HCT116 (cell line): ENCODE data around the gene ZSWIM7.

Source experiments
- CEBPB ChIP-seq: IDR thresholded peaks from 2 replicates; pipeline ENCODE4 v1.6.1; 2012; ENCODE audit warnings: low read depth
- EZH2 ChIP-seq: fragments of 200-600 bp; sonication (generic); IDR thresholded peaks from 2 replicates; pipeline ENCODE4 v1.6.1; 2017; ENCODE audit warnings: antibody characterized with exemption, mixed run types
- EZH2phosphoT487 ChIP-seq: fragments of 200-600 bp; IDR thresholded peaks from 2 replicates; pipeline ENCODE4 v1.6.1; 2018; ENCODE audit warnings: antibody characterized with exemption, borderline replicate concordance
- POLR2A ChIP-seq: IDR thresholded peaks from 2 replicates; pipeline ENCODE4 v1.7.0; 2011; ENCODE audit warnings: borderline replicate concordance; ENCODE audit not compliant: insufficient read depth, insufficient read length; ENCODE audit errors: extremely low read depth
- POLR2AphosphoS5 ChIP-seq: IDR thresholded peaks from 2 replicates; pipeline ENCODE4 v1.6.1; 2011; ENCODE audit warnings: mild to moderate bottlenecking, low read depth, low read length, moderate library complexity
- SIN3A ChIP-seq: IDR thresholded peaks from 2 replicates; pipeline ENCODE4 v1.6.1; 2012; ENCODE audit warnings: low read depth
- SP1 ChIP-seq: IDR thresholded peaks from 2 replicates; pipeline ENCODE4 v1.6.1; 2012; ENCODE audit warnings: low read depth
- TCF7L2 ChIP-seq: IDR thresholded peaks from 2 replicates; pipeline ENCODE4 v1.7.0; 2011; ENCODE audit warnings: borderline replicate concordance, inconsistent platforms; ENCODE audit not compliant: insufficient read depth, insufficient read length; ENCODE audit errors: extremely low read depth
- YY1 ChIP-seq: IDR thresholded peaks from 2 replicates; pipeline ENCODE4 v1.6.1; 2011; ENCODE audit warnings: low read length, low read depth, moderate library complexity, mild to moderate bottlenecking; ENCODE audit not compliant: insufficient replicate concordance; ENCODE audit errors: extremely low read depth
- TF ChIP-seq, protein P1 (sequence below), 3 experiments: fragments of 200-600 bp in 1 of 3; sonication (generic) in 1 of 3; IDR thresholded peaks in 2 of 3; conservative IDR thresholded peaks in 1 of 3; 2 replicates each; pipeline ENCODE4 v1.5.1; 2012 to 2017; ENCODE audit warnings: low read depth in 2 of 3, low read length in 2 of 3, antibody characterized with exemption in 1 of 3, borderline replicate concordance in 1 of 3, control low read depth in 1 of 3, mild to moderate bottlenecking in 1 of 3, mixed read lengths in 1 of 3, mixed run types in 1 of 3, moderate library complexity in 1 of 3; ENCODE audit not compliant: insufficient read depth in 1 of 3
- TF ChIP-seq, protein P2 (sequence below): IDR thresholded peaks from 2 replicates; pipeline ENCODE4 v1.6.1; 2012; ENCODE audit warnings: low read depth
- TF ChIP-seq, protein P3 (sequence below): IDR thresholded peaks from 2 replicates; pipeline ENCODE4 v1.6.1; 2012
- TF ChIP-seq, protein P4 (sequence below): IDR thresholded peaks from 2 replicates; pipeline ENCODE4 v1.6.1; 2012

DNA sequence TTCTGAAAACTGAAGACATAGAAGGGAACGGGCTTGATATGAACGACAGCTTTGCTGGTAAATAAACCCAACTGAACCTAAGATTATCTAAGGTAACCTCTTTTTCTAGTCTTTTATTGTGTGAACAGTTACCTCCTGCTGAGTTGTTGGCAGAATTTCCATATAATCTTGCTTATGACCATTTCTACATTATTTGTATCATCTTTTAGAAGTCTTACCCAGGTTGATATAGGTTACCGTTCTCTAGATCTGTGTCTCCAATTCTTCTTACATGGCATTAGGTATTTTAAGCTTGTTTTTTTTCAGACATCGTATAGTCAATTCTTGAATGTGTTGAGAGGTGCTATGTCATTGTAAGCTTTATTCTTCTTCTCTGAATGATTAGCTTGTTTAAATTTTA, 24.4 kb upstream of the ZSWIM7 start:
- TF ChIP-seq TCF7L2: no peak
- TF ChIP-seq POLR2AphosphoS5: no peak
- TF ChIP-seq, protein P1, sequence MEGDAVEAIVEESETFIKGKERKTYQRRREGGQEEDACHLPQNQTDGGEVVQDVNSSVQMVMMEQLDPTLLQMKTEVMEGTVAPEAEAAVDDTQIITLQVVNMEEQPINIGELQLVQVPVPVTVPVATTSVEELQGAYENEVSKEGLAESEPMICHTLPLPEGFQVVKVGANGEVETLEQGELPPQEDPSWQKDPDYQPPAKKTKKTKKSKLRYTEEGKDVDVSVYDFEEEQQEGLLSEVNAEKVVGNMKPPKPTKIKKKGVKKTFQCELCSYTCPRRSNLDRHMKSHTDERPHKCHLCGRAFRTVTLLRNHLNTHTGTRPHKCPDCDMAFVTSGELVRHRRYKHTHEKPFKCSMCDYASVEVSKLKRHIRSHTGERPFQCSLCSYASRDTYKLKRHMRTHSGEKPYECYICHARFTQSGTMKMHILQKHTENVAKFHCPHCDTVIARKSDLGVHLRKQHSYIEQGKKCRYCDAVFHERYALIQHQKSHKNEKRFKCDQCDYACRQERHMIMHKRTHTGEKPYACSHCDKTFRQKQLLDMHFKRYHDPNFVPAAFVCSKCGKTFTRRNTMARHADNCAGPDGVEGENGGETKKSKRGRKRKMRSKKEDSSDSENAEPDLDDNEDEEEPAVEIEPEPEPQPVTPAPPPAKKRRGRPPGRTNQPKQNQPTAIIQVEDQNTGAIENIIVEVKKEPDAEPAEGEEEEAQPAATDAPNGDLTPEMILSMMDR (IDR thresholded peaks at IDR 0.05 in 2 of 3, conservative IDR thresholded peaks at IDR 0.05 in 1 of 3; ENCODE audit: borderline replicate concordance in 1 of 3, insufficient read depth in 1 of 3, low read depth in 2 of 3, low read length in 2 of 3): no peak
- no peak for TF ChIP-seq CEBPB
- TF ChIP-seq, protein P2, sequence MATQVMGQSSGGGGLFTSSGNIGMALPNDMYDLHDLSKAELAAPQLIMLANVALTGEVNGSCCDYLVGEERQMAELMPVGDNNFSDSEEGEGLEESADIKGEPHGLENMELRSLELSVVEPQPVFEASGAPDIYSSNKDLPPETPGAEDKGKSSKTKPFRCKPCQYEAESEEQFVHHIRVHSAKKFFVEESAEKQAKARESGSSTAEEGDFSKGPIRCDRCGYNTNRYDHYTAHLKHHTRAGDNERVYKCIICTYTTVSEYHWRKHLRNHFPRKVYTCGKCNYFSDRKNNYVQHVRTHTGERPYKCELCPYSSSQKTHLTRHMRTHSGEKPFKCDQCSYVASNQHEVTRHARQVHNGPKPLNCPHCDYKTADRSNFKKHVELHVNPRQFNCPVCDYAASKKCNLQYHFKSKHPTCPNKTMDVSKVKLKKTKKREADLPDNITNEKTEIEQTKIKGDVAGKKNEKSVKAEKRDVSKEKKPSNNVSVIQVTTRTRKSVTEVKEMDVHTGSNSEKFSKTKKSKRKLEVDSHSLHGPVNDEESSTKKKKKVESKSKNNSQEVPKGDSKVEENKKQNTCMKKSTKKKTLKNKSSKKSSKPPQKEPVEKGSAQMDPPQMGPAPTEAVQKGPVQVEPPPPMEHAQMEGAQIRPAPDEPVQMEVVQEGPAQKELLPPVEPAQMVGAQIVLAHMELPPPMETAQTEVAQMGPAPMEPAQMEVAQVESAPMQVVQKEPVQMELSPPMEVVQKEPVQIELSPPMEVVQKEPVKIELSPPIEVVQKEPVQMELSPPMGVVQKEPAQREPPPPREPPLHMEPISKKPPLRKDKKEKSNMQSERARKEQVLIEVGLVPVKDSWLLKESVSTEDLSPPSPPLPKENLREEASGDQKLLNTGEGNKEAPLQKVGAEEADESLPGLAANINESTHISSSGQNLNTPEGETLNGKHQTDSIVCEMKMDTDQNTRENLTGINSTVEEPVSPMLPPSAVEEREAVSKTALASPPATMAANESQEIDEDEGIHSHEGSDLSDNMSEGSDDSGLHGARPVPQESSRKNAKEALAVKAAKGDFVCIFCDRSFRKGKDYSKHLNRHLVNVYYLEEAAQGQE: no peak
- no peak for TF ChIP-seq POLR2A
- no peak for TF ChIP-seq SIN3A
- TF ChIP-seq, protein P3, sequence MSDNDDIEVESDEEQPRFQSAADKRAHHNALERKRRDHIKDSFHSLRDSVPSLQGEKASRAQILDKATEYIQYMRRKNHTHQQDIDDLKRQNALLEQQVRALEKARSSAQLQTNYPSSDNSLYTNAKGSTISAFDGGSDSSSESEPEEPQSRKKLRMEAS: no peak
- no peak for TF ChIP-seq YY1
- TF ChIP-seq SP1: no peak
- TF ChIP-seq, protein P4, sequence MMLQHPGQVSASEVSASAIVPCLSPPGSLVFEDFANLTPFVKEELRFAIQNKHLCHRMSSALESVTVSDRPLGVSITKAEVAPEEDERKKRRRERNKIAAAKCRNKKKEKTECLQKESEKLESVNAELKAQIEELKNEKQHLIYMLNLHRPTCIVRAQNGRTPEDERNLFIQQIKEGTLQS: no peak
- no peak for TF ChIP-seq EZH2phosphoT487
- TF ChIP-seq EZH2: no peak
